COLO668 (cell line): ENCODE results near the gene PSMC3IP.

ENCODE experiments used
- DNase-seq: peaks from one replicate; lab custom pipeline; 2025; ENCODE audit not compliant: unreplicated experiment; lab: John Stamatoyannopoulos, UW

The PSMC3IP gene

GRCh38 chr17:42586514-42587230 is 9.1 kb upstream of the PSMC3IP start:
- no peak for DNase-seq

GRCh38 chr17:42585353-42585752 is 7.8 kb upstream of the PSMC3IP start:
- no peak for DNase-seq

DNA sequence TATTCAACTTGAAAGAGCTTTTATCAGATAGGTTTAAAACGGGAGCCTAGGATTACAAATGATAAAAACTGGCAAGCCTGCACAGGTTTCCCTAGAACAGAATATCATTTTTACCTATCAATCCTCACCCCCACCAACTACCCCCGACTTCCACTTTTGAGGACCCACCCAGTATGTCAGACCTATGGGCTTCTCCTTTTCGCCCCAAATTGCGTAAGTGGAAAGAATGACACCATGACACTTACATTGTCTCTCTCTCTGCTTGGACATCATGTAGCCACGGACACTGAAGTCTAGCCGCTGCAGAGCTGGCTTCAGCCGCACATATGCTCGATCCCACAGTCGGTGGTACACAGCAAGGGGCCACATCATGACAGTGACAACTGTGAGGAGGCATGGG is 7.4 kb upstream of the PSMC3IP start:
- no peak for DNase-seq

DNA sequence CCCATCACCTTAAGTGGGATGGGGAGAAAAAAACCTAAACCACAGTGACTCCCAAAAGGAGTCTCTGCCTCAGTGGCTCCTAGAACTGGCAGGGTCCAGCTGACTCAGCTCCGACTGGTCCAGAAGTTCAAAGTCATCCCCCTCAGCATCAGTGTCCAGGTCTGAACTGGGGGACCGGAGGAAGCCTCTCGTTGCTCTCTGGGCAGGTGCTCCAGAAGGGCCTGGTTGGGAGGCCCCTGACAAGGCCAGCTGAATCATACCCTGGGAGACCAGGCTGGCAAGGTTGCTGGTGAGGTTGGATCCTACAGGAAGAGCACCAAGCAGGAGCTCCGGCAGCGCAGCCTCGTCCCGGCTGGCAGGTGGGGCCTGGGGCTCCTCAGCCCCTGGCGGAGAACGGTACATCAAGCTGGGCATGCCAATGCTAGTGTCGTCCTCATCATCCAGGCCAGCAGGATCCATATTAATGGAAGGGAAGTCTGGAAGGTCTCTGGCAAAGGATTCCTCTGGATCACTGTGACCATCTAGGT is 4.3 kb upstream of the PSMC3IP start:
- no peak for DNase-seq

- DNase-seq: no peak
These were observed 2.4 kb upstream of the PSMC3IP start for GRCh38 chr17:42579794-42580551.

GRCh38 chr17:42578282-42578869 is 847 bp upstream of the PSMC3IP start:
- DNase-seq: peak; percentile 59

GRCh38 chr17:42577140-42577531 is 393 bp downstream of the PSMC3IP start:
- no peak for DNase-seq

- no peak for DNase-seq
These were observed 3.1 kb downstream of the PSMC3IP start for GRCh38 chr17:42574463-42574862.

DNA sequence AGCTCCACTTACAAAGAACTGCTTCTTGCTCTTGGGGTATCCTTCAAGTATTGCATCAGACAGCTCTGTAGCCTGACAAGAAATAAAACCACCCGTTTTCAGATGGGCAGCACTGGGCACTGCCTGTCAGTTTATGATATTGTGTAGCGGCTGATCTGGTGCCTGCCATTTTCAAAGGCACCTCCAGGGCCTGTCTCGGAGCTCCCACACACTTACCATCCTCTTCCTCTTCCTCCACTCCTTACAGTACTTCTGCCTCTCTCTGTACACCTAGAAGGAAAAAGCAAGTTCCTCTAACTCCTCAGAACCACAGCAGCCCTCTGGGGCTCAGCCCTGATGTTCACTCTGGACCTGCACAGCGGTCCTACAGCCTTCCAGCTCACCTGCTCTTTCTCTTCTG is 4.4 kb downstream of the PSMC3IP start:
- DNase-seq: no peak

- DNase-seq: no peak
These were observed 5.9 kb downstream of the PSMC3IP start for GRCh38 chr17:42571435-42572225.

DNA sequence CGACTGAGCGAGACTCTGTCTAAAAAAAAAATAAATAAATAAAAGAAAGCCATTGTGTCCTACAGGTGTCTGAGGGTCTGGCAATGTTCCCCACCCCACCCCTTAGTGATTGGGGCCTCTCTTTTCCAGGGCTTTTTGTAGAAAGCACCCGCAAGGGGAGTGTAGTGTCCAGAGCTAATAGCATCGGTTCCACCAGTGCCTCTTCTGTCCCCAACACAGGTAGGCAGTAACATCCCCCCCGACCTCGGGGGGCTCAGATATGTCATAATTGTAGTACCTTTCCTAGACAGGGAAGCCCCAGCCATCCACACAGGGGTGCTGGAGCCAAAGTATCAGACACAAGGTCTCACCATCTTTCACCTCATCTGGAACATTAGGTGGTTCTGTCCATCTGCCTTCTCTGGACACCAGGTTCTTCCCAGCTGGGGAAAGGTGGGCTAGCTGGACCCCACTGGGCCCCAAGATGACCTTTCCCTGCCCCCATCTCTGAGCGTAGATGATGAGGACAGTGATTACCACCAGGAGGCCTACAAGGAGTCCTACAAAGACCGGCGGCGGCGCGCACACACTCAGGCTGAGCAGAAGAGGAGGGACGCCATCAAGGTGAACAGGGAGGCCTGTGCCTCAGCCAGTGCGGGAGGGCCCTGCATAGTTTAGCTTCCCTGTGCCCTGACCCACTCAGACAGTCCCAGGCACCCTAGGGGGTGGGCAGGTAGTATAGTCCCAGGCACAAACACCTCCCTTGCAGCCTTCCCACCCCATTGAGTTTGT is 9.0 kb downstream of the PSMC3IP start:
- DNase-seq: no peak

DNA sequence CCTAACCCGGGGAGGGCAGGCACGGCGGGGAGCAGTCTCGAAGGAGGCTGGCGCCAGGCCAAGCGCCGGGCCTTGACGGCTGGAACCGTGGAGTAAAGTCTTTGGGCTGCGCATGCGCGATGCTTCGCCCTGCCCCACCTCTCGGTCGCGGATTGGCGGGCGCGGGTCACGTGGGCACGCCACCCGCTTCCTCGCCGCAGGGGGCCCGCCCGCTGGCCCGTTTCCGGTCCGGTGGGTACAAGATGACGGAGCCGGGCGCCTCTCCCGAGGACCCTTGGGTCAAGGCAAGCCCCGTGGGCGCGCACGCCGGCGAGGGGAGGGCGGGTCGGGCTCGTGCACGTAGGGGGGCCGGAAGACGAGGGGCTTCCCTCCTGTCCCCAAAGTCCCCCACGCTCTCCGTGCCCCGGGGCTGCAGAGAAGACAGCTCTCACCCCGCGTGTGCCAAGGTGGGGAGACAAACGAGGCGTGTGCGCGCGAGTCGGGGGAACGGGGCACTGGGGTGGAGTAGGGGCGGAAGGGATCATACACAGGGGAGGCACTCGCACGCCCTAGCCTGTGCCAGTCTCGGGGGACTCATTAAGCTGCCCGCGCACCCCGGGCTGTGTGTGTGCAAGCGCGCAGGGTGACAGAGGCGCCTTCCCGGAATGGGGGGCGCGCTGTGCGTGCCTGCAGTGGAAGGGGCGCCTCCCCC is 10.5 kb downstream of the PSMC3IP start, which contains the start of gene MLX:
Gene MLX, plus strand, starts transcription at position 218 of the 691 bp plus-strand sequence. Its CDS starts 25 bp downstream, at position 243.
- peak; percentile 93 for DNase-seq

DNA sequence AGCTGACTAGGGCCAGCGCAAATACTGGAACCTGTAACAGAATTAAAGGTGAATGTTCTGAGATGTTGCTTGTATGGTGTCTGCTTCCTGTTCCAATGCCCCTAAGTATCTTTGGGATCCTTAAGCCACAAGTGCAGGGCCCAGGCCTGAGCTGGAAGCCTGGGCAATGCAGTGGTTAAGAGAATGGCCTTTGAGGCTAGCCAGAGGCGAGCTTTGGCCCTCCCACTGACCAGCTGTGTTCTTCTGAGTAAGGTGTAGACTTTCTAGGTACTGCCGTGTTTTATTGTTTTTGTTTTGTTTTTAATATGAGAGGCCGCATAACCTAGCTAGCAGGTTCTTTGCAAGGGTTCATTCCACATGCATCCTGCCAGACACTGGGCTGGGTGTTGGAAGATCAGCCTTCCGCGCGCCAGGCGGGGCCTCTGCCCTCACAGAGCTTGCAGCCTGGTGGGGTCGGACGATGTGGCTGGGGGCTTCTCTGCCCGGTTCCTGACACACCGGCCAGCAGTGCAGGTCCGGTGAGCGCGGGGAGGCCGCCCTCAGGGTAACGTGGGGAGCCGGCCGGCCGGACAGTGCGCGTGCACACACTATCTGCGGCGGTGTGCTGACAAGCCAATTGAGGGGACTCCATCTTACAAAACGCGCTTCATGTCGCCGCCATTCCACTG is 11.2 kb downstream of the PSMC3IP start:
- no peak for DNase-seq

GRCh38 chr17:42565523-42566214 is 11.9 kb downstream of the PSMC3IP start:
- no peak for DNase-seq

- no peak for DNase-seq
These were observed 12.6 kb downstream of the PSMC3IP start for GRCh38 chr17:42564815-42565522.

DNA sequence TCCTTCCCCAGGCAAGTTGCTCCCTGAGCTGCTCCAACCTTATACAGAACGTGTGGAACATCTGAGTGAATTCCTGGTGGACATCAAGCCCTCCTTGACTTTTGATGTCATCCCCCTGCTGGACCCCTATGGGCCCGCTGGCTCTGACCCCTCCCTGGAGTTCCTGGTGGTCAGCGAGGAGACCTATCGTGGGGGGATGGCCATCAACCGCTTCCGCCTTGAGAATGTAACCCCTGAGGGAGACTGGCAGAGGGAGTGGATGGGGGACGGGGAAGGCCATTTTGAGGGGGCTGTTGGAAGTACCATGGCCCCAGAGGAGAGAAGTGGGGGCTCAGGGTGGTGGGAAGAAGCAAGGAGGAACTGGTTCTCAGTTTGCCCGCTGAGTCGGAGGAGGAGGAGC is 13.6 kb downstream of the PSMC3IP start:
- DNase-seq: no peak

DNA sequence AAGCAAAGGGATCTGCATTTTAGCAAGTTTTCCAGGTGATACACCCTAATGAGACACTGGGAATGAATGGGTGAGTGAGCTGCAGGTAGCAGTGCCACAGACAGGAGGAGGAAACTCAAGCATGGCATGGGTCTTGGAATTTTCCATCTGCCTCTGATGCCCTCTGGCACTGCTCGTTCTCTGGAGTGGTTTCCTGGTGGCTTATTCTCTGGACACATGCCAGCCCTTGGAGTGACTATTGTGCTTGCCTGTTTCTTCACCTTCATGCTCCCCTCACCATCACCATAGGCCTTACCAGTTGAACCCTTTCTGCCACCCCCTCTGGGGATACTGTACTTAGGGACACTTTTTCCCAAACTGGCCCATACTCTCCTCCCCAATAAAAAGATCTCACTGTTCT is 14.0 kb downstream of the PSMC3IP start:
- peak; percentile 15 for DNase-seq

GRCh38 chr17:42563143-42563509 is 14.4 kb downstream of the PSMC3IP start:
- peak; percentile 12 for DNase-seq
